ENCODE measurements around the gene MC2R. TPM values are rescaled to one million over a fixed set of nuclear protein-coding genes. Genes with fewer than 3 reads are reported as not detected.

MC2R gene
- total RNA-seq, 4 donors from 2014 or later: not detected

- ATAC-seq (ENCODE audit: low FRiP score) (no peak), DNase-seq (ENCODE audit: low spot score) (no peak)
Observed at GRCh38 chr18:13930964-13931363, 15.6 kb upstream of the MC2R start.

GRCh38 chr18:13923221-13923620 is 7.9 kb upstream of the MC2R start:
- no peak for ATAC-seq (ENCODE audit: low FRiP score)
- TF ChIP-seq CTCF (IDR thresholded peaks at IDR 0.05): no peak
- DNase-seq (ENCODE audit: low spot score): no peak

More at GRCh38 chr18:13930964-13931363, 15.6 kb upstream of the MC2R start:
- no peak for TF ChIP-seq CTCF (IDR thresholded peaks at IDR 0.05)

- TF ChIP-seq CTCF (IDR thresholded peaks at IDR 0.05): no peak
- DNase-seq (ENCODE audit: low spot score): no peak
- ATAC-seq (ENCODE audit: low FRiP score): no peak
Observed at GRCh38 chr18:13918898-13919297, 3.6 kb upstream of the MC2R start.

GRCh38 chr18:13917401-13917800 is 2.1 kb upstream of the MC2R start:
- DNase-seq (ENCODE audit: low spot score) (no peak), ATAC-seq (ENCODE audit: low FRiP score) (no peak)
- no peak for TF ChIP-seq CTCF (IDR thresholded peaks at IDR 0.05)

- DNase-seq (ENCODE audit: low spot score) (no peak), ATAC-seq (ENCODE audit: low FRiP score) (no peak)
- no peak for TF ChIP-seq CTCF (IDR thresholded peaks at IDR 0.05)
Observed at GRCh38 chr18:13916559-13916958, 1.2 kb upstream of the MC2R start.

GRCh38 chr18:13915995-13916431 is 677 bp upstream of the MC2R start:
- no peak for ATAC-seq (ENCODE audit: low FRiP score)
- no peak for TF ChIP-seq CTCF (IDR thresholded peaks at IDR 0.05)
- no peak for DNase-seq (ENCODE audit: low spot score)

- ATAC-seq (ENCODE audit: low FRiP score): no peak
- DNase-seq (ENCODE audit: low spot score): no peak
- TF ChIP-seq CTCF (IDR thresholded peaks at IDR 0.05): no peak
Observed at GRCh38 chr18:13914756-13915155, 580 bp downstream of the MC2R start.
